ENCODE results near the gene RHBDD3. TPM values are rescaled to one million over a fixed set of nuclear protein-coding genes. Genes with fewer than 3 reads are reported as not detected.

Gene RHBDD3
- total and polyA plus RNA-seq, 11 donors: 10.9 to 29.5 (median 13.7) TPM

DNA sequence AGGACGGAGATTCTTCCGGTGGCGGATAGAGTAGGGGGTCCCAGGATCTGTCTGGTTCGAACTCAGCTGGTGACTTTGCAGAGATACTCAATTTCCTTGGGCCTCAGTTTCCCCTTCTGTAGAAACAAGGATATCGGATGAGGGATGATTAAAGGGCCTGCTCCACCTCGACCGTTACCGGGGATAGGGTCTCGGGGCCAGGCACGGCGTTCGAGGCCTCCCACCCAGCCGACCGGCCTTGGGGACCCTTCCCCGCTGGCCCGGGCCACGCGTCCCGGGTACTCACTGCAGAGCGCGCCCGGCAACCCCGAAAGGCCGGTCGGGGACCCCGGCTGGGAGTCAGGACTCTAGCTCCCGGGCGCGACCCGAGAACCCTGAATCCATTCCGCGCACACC, 321 bp downstream of the RHBDD3 start:
- H3K36me3 ChIP-seq: peaks cover 0 to 47% (median 28%) of the 10 kb centered on the region in 9 donors
- ATAC-seq (no peak), DNase-seq (no peak)
- no peak for TF ChIP-seq POLR2A (IDR thresholded peaks at IDR 0.05)
- TF ChIP-seq CTCF (IDR thresholded peaks at IDR 0.05): no peak
- peak overlapping the region; percentile 97 to 100 (median 99) for H3K27ac ChIP-seq
- intact Hi-C loops (cut with DNase I): loop anchor here in 1 of 10 donors (5.0 kb wide), 1 partner anchor 40 kb away; the partner anchor contains the start of gene GAS2L1
- peak overlapping the region; percentile 78 to 99 (median 92) for H3K4me3 ChIP-seq
- no peaks in the 10 kb centered on the region for H3K9me3 ChIP-seq
- WGBS, 4 donors: 0 to 1% (median 0%) methylated on average over 25 to 32 of the region's 32 CpGs
- H3K4me1 ChIP-seq: peaks cover 0 to 56% (median 44%) of the 10 kb centered on the region in 12 donors
- no peaks in the 10 kb centered on the region for H3K27me3 ChIP-seq

- H3K36me3 ChIP-seq: peaks cover 0 to 41% (median 23%) of the 10 kb centered on the region in 9 donors
- TF ChIP-seq CTCF (IDR thresholded peaks at IDR 0.05): no peak
- TF ChIP-seq POLR2A (IDR thresholded peaks at IDR 0.05): no peak
- H3K27ac ChIP-seq: peak overlapping the region; percentile 97 to 100 (median 99)
- no peaks in the 10 kb centered on the region for H3K9me3 ChIP-seq
- intact Hi-C loops (cut with DNase I): loop anchor here in 1 of 10 donors (5.0 kb wide), 1 partner anchor 40 kb away; the partner anchor contains the start of gene GAS2L1
- peaks cover 0 to 49% (median 37%) of the 10 kb centered on the region in 12 donors for H3K4me1 ChIP-seq
- 18 to 20% (median 19%) methylated on average over 12 to 13 of the region's 13 CpGs for WGBS, 4 donors
- ATAC-seq: no peak
- H3K4me3 ChIP-seq: peak overlapping the region; percentile 78 to 99 (median 92)
- DNase-seq: no peak
- no peaks in the 10 kb centered on the region for H3K27me3 ChIP-seq
Measured at GRCh38 chr22:29266564-29267461, 968 bp downstream of the RHBDD3 start.

DNA sequence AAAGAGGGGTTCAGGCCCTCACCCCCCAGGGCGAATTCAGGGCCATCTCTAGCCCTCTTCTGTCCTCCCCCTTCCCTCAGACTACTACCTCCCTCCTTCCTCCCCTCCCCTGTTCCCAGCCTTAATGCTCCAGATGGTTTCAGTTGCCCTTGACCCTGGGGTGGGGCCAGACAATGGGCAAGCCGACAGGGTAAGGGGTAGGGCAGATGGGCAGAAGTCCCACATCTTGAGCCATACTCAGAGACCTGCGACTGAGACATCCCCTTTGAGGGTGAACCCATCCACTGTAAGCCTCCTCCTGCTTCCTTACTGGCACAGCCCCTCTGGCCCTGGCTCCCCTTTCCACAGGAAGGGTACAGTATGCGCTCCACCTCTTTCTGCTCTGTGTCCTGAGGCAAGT, 1.9 kb downstream of the RHBDD3 start:
- no peak for DNase-seq
- 60 to 70% (median 63%) methylated on average over 3 to 4 of the region's 4 CpGs for WGBS, 4 donors

More for the DNA sequence above, 1.9 kb downstream of the RHBDD3 start:
- Histone ChIP-seq H3K9me3 (no peaks in the 10 kb centered on the region), H3K27me3 (no peaks in the 10 kb centered on the region), H3K4me1 (peaks cover 0 to 41% (median 29%) of the 10 kb centered on the region in 12 donors), H3K27ac (peak overlapping the region in 2 of 12 donors; percentile 99 to 100), H3K4me3 (peak overlapping the region in 1 of 12 donors; percentile 78), H3K36me3 (peaks cover 0 to 37% (median 23%) of the 10 kb centered on the region in 9 donors)
- intact Hi-C loops (cut with DNase I): loop anchor here in 1 of 10 donors (5.0 kb wide), 1 partner anchor 41 kb away; the partner anchor contains the start of gene GAS2L1
- no peak for ATAC-seq
- TF ChIP-seq CTCF (IDR thresholded peaks at IDR 0.05) (no peak), POLR2A (IDR thresholded peaks at IDR 0.05) (no peak)

Data from heart left ventricle (tissue), 16 donors.